ENCODE results near the gene NOX3. TPM values are rescaled to one million over a fixed set of nuclear protein-coding genes. Genes with fewer than 3 reads are reported as not detected.

The NOX3 gene
- total and polyA plus RNA-seq, 2 donors (not counting 3 experiments of a cell fraction or from before 2014, with no cell fraction given) = not detected

DNA sequence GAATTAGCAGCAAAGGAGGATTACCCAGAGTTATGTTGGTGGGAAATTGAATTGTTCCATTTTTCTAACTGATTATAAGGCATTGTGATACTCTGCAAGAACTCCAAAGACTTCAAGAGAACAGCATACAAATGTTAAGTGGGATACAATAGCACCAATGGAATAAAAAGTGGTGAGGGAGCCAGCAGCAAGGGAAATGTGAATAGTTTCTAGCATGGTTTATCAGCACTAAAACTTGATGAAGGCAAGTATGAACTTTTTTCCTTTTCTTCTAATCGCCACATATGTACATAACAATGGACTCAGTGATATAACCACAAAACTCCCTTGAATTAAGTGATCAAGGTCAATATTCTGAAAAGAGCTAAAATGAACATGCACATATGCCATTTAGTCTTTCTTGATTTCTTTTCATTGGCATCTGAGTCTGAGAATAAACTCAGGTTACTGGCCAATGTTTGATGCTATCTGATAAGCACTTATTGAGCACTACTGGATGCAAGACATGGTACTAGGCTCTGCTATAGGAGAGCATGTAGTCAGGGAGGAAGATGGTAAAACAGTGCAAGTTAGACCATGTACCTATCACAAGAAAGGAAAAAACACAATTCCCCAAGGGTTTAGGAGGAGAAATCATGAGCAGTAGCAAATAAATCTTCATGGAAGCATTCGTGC lies 36.6 kb upstream of the NOX3 start:
- CTCF ChIA-PET = interaction anchor here (3.3 kb wide), 1 partner anchor 164 kb away, joined by 17 read pairs; no protein-coding TSS in a partner anchor

More for the DNA sequence above, 36.6 kb upstream of the NOX3 start:
- Histone ChIP-seq H3K27me3 (ENCODE audit: control insufficient read depth in 2 of 2, insufficient read depth in 2 of 2, low read length in 2 of 2) (no peaks in the 10 kb centered on the region), H4K20me1 (replicated peaks; ENCODE audit: control insufficient read depth, extremely low read depth, insufficient read depth, low read length) (no peaks in the 10 kb centered on the region), H3K4me2 (ENCODE audit: insufficient read depth, low read length) (no peak overlapping the region), H3K79me2 (ENCODE audit: control insufficient read depth, insufficient read depth, low read length) (no peaks in the 10 kb centered on the region), H3K9me3 (replicated peaks; ENCODE audit: control insufficient read depth, insufficient read depth, low read length) (no peaks in the 10 kb centered on the region), H3K4me3 (replicated peaks in 1 of 3; ENCODE audit: insufficient read depth in 1 of 3, low read depth in 1 of 3, low read length in 3 of 3) (no peak overlapping the region), H3K9ac (replicated peaks; ENCODE audit: extremely low read depth, insufficient read depth, low read length) (no peak overlapping the region), H3K27ac (ENCODE audit: insufficient read depth, low read depth, low read length) (peak overlapping the region; percentile 96), H3K36me3 (ENCODE audit: control insufficient read depth in 2 of 2, extremely low read depth in 1 of 2, insufficient read depth in 2 of 2, low read length in 2 of 2) (no peaks in the 10 kb centered on the region), H2AFZ (ENCODE audit: low read depth, low read length) (no peak overlapping the region), H3K4me1 (ENCODE audit: control insufficient read depth, extremely low read depth, insufficient read depth, low read length) (peaks cover 26% of the 10 kb centered on the region), H3K9me1 (replicated peaks; ENCODE audit: control insufficient read depth, extremely low read depth, insufficient read depth, low read length) (no peaks in the 10 kb centered on the region)
- DNase-seq (ENCODE audit: low read depth, low spot score) (no peak), FAIRE-seq (no peak)
- intact Hi-C loops (cut with micrococcal nuclease) = loop anchor here (10.0 kb wide), 1 partner anchor 307 kb away; no protein-coding TSS in a partner anchor
- TF ChIP-seq EZH2 (IDR thresholded peaks at IDR 0.05; ENCODE audit: borderline replicate concordance, low read depth, low read length, severe bottlenecking) = no peak
- TF ChIP-seq POLR2A (IDR thresholded peaks at IDR 0.05; ENCODE audit: low read depth, low read length) = no peak
- no peak for TF ChIP-seq MAX (IDR thresholded peaks at IDR 0.05; ENCODE audit: insufficient read depth, insufficient read length)
- TF ChIP-seq MYC (IDR thresholded peaks at IDR 0.05; ENCODE audit: low read depth, low read length) = no peak
- no peak for TF ChIP-seq GATA2 (IDR thresholded peaks at IDR 0.05; ENCODE audit: insufficient read depth, insufficient read length, low read depth, low read length)
- TF ChIP-seq CTCF (IDR thresholded peaks at IDR 0.05; ENCODE audit: extremely low read depth in 1 of 2, insufficient read depth in 1 of 2, low read depth in 1 of 2, low read length in 2 of 2) = no peak
- TF ChIP-seq JUN (IDR thresholded peaks at IDR 0.05; ENCODE audit: borderline replicate concordance, insufficient read depth, insufficient read length, low read depth) = no peak
- no peak for TF ChIP-seq FOS (IDR thresholded peaks at IDR 0.05; ENCODE audit: borderline replicate concordance, insufficient read depth, low read length)
- TF ChIP-seq POLR2AphosphoS5 (IDR thresholded peaks at IDR 0.05; ENCODE audit: insufficient read depth, low read depth, low read length) = no peak
- no TSS peak for BruUV-seq (replicated peaks)
- dilution Hi-C loops (cut with MboI; ENCODE audit: extremely low pct_ligation_motif_present, low sequenced_read_pairs) = no loop called here
- POLR2A ChIA-PET = no interaction called here

All from endothelial cell of umbilical vein (primary cell).